DMS 273 (cell line): ENCODE results near the gene SERINC5.

Experiments
- DNase-seq: peaks from one replicate; lab custom pipeline; 2025; ENCODE audit not compliant: unreplicated experiment; lab: John Stamatoyannopoulos, UW

SERINC5 gene

GRCh38 chr5:80072103-80073073, 183.5 kb downstream of the SERINC5 start:
- no peak for DNase-seq

GRCh38 chr5:80071510-80072021, 184.3 kb downstream of the SERINC5 start:
- no peak for DNase-seq

- no peak for DNase-seq
Observed at GRCh38 chr5:80070338-80071056, 185.4 kb downstream of the SERINC5 start.

- DNase-seq = peak; percentile 79
Observed at GRCh38 chr5:80069918-80070318, 185.9 kb downstream of the SERINC5 start.

- DNase-seq = peak; percentile 79
Observed at GRCh38 chr5:80069251-80069800, 186.5 kb downstream of the SERINC5 start.

GRCh38 chr5:80068775-80069174, 187.1 kb downstream of the SERINC5 start:
- DNase-seq = peak; percentile 20

GRCh38 chr5:80068246-80068636, 187.6 kb downstream of the SERINC5 start:
- no peak for DNase-seq

GRCh38 chr5:80067531-80068245, 188.2 kb downstream of the SERINC5 start:
- DNase-seq = no peak

GRCh38 chr5:80067016-80067415, 188.8 kb downstream of the SERINC5 start:
- no peak for DNase-seq

GRCh38 chr5:80064124-80064523, 191.7 kb downstream of the SERINC5 start:
- DNase-seq = no peak
